Body of pancreas (tissue), 4 donors: ENCODE data around the gene CCDC148. TPM values are rescaled to one million over a fixed set of nuclear protein-coding genes. Genes with fewer than 3 reads are reported as not detected.

ENCODE experiments used
- ATAC-seq: fragments of 150-250 bp; one replicate; pipeline ENCODE4 v1.9.1; 2016
- DNase-seq, 4 donors: peaks; one replicate each; pipeline ENCODE4 v3.0.0-alpha.2; 2019
- H3K27ac ChIP-seq, 4 donors: fragments of 200-600 bp; sonication (generic); 1 replicate in 3 of 4; 2 replicates in 1 of 4; pipeline versions ENCODE4 v1.5.1 to v1.6.1; 2016 to 2019; ENCODE audit warnings: mild to moderate bottlenecking in 1 of 4, mixed read lengths in 1 of 4, moderate library complexity in 1 of 4
- H3K27me3 ChIP-seq, 2 donors: fragments of 200-600 bp; sonication (generic); one replicate each; pipeline ENCODE4 v1.6.0; 2016; ENCODE audit warnings: mild to moderate bottlenecking in 1 of 2
- H3K36me3 ChIP-seq, 2 donors: fragments of 200-600 bp; sonication (generic); replicated peaks in 1 of 2; 2 replicates each; pipeline ENCODE4 v1.5.1; 2016; ENCODE audit warnings: low read depth in 2 of 2; ENCODE audit not compliant: insufficient read depth in 1 of 2
- H3K4me1 ChIP-seq: fragments of 200-600 bp; sonication (generic); one replicate; pipeline ENCODE4 v1.6.0; 2016
- H3K4me3 ChIP-seq, 2 donors: fragments of 200-600 bp; sonication (generic); 1 replicate in 1 of 2; 2 replicates in 1 of 2; pipeline ENCODE4 v1.5.1; 2016 to 2019
- H3K9me3 ChIP-seq, 3 donors: fragments of 200-600 bp; sonication (generic); 1 replicate in 2 of 3; 2 replicates in 1 of 3; pipeline ENCODE4 v1.5.1; 2016
- POLR2A ChIP-seq, 3 donors: fragments of 450-650 bp; IDR thresholded peaks; one replicate each; pipeline ENCODE4 v1.6.1; 2016; ENCODE audit warnings: antibody characterized with exemption in 3 of 3, mild to moderate bottlenecking in 2 of 3
- WGBS, 2 donors: methylation state at CpG; one replicate each; pipeline ENCODE4 v1.1.5; 2017; 5-methylcytosine and 5-hydroxymethylcytosine counted together
- intact Hi-C: fragments of 100-400 bp; cut with DNase I; formaldehyde crosslinking; loops from one replicate; pipeline ENCODE4 v1.15.1; 2023
- total RNA-seq, 2 donors: library from RNA; depleted of rRNA; stranded (reverse); fragments of >200 nt; gene quantifications; one replicate each; pipeline ENCODE4 v1.1.0, GENCODE V29; 2016
- TF ChIP-seq, protein P1 (sequence below), 7 experiments: fragments of 450-650 bp in 4 of 7; fragments of 200-600 bp in 3 of 7; sonication (generic) in 3 of 7; IDR thresholded peaks; one replicate each; pipeline ENCODE4 v1.5.1; 2016 to 2019; ENCODE audit warnings: antibody characterized with exemption in 7 of 7

The CCDC148 gene
- total RNA-seq, 2 donors from 2014 or later: 0.66 to 0.78 TPM

DNA sequence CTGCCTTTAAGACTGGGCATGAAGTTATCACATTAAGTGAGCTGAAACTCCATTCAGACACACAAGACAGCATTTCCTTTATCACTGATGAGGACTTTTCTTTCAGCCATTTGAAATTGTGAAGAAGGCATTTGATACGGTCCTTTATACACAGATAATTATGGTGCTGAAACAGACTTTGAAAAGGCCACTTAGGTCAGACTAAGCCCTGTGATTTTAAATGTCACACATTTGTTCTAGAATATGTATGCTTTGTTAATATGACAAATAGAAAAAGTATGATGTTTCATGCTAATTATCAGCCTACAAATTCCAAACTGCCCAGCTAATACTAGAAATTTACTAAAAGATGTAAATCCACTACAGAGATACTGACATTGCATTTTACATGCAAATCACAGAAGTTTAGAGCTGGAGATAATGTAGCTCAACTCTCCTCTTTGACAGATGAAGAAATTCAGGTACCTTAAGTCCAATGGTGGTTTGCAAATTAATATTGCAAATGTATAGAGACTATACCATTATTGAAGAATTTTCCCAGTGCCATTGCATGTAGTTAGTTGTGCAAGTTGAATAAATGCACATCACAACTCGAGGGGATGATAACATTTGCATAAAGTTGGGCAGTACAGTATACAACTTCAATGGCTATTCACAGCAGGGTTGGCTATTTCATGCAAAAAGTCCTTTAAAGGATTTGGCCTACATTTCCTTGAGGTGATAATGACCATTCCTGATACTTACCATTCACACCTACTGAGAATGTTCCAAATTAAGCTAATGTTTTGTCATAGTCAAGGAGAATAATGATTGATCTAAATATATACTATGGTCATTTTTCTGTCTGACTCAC, 179.7 kb downstream of the CCDC148 start:
- H3K4me3 ChIP-seq: no peak overlapping the region
- no peak for ATAC-seq
- no peaks in the 10 kb centered on the region for H3K4me1 ChIP-seq
- 61 to 82% methylated on average over 2 of the region's 2 CpGs for WGBS, 2 donors
- intact Hi-C loops: no loop called here
- no peak for TF ChIP-seq POLR2A (IDR thresholded peaks at IDR 0.05)
- TF ChIP-seq, protein P1, sequence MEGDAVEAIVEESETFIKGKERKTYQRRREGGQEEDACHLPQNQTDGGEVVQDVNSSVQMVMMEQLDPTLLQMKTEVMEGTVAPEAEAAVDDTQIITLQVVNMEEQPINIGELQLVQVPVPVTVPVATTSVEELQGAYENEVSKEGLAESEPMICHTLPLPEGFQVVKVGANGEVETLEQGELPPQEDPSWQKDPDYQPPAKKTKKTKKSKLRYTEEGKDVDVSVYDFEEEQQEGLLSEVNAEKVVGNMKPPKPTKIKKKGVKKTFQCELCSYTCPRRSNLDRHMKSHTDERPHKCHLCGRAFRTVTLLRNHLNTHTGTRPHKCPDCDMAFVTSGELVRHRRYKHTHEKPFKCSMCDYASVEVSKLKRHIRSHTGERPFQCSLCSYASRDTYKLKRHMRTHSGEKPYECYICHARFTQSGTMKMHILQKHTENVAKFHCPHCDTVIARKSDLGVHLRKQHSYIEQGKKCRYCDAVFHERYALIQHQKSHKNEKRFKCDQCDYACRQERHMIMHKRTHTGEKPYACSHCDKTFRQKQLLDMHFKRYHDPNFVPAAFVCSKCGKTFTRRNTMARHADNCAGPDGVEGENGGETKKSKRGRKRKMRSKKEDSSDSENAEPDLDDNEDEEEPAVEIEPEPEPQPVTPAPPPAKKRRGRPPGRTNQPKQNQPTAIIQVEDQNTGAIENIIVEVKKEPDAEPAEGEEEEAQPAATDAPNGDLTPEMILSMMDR (IDR thresholded peaks at IDR 0.05): no peak
- no peak for DNase-seq
- H3K27me3 ChIP-seq: no peaks in the 10 kb centered on the region
- no peak overlapping the region for H3K27ac ChIP-seq
- no peaks in the 10 kb centered on the region for H3K9me3 ChIP-seq
- H3K36me3 ChIP-seq: no peaks in the 10 kb centered on the region

DNA sequence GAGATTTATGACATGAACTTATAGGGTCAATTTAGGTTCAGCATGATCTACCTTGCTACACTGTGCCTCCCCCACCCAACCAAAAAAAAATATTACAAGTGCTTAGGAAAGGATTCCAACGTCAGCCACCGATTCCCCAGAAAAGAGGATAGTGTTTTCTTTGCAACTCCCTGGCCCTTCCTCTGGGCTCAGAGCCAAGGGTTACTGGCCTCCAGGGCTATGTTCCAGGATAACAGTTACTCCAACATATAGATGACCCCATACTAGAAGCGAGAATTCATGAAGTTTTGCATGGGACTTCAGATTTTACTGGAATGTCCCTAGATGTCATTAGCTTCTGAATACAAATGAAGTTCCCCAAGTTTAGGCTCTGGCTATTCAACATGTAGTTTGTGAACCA, 182.8 kb downstream of the CCDC148 start:
- no peak overlapping the region for H3K27ac ChIP-seq
- no peaks in the 10 kb centered on the region for H3K9me3 ChIP-seq
- no peaks in the 10 kb centered on the region for H3K27me3 ChIP-seq
- no peak for ATAC-seq
- TF ChIP-seq POLR2A (IDR thresholded peaks at IDR 0.05): no peak
- TF ChIP-seq, protein P1 (IDR thresholded peaks at IDR 0.05): no peak
- H3K4me3 ChIP-seq: no peak overlapping the region
- intact Hi-C loops: no loop called here
- no peaks in the 10 kb centered on the region for H3K4me1 ChIP-seq
- no peaks in the 10 kb centered on the region for H3K36me3 ChIP-seq
- WGBS, 2 donors: 60 to 67% methylated on average over 3 of the region's 3 CpGs
- DNase-seq: no peak

DNA sequence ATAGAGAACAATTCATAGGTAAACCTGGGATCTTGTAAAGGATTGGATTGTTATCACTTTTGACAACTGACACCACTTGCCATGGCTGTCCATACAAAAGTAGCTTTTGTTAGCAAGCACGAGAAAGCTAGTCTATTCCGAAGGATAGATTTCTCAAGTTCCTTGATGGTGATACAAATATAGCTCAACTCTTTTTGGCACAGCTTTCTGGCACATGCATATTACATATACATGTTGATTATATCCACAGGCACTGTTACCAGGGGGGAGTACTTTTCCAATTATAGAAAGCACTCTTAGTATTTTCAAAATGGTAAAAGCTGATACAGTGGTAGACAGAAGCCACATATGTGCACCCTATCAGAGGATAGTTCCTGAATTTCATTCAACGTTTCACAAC, 186.0 kb downstream of the CCDC148 start:
- no peaks in the 10 kb centered on the region for H3K36me3 ChIP-seq
- H3K4me1 ChIP-seq: no peaks in the 10 kb centered on the region
- DNase-seq (no peak), ATAC-seq (no peak)
- H3K27ac ChIP-seq: no peak overlapping the region
- H3K27me3 ChIP-seq: no peaks in the 10 kb centered on the region
- intact Hi-C loops: no loop called here
- TF ChIP-seq, protein P1 (IDR thresholded peaks at IDR 0.05): no peak
- no peak for TF ChIP-seq POLR2A (IDR thresholded peaks at IDR 0.05)
- no peaks in the 10 kb centered on the region for H3K9me3 ChIP-seq
- 77 to 83% methylated on average over 3 of the region's 3 CpGs for WGBS, 2 donors
- H3K4me3 ChIP-seq: no peak overlapping the region

DNA sequence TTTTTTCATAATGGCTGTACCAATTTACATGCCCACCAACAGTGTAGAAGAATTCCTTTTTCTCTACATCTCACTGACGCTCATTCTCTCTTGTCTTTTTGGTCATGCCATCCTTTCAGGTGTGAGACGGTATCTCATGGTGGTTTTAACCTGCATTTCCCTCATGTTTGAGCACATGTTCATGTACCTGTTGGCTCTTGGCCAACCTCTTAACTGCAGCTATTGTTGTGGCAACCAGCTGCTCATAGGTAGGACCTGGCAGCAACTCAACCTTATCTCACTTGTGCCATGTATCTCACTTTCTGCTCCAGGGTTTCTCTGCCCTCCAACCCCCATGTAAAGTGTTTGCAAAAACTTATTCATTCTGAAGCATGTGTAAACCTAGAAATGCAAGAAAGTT, 187.4 kb downstream of the CCDC148 start:
- H3K36me3 ChIP-seq: no peaks in the 10 kb centered on the region

More for the DNA sequence above, 187.4 kb downstream of the CCDC148 start:
- Histone ChIP-seq H3K4me1 (no peaks in the 10 kb centered on the region), H3K27me3 (no peaks in the 10 kb centered on the region), H3K4me3 (no peak overlapping the region), H3K27ac (no peak overlapping the region), H3K9me3 (no peaks in the 10 kb centered on the region)
- TF ChIP-seq POLR2A (IDR thresholded peaks at IDR 0.05): no peak
- TF ChIP-seq, protein P1 (IDR thresholded peaks at IDR 0.05): no peak
- DNase-seq (peak; percentile 16 to 40 (median 30)), ATAC-seq (no peak)
- intact Hi-C loops: no loop called here
- 62 to 70% methylated on average over 2 of the region's 2 CpGs for WGBS, 2 donors
